ENCODE measurements around the gene ZP2. TPM values are rescaled to one million over a fixed set of nuclear protein-coding genes. Genes with fewer than 3 reads are reported as not detected.

ZP2 gene
- total RNA-seq, 1 experiment from 2014 or later = not detected

- ATAC-seq (peak; percentile 54), DNase-seq (ENCODE audit: low read depth, low spot score) (peak; percentile 78)
- ChIA-PET RAD21 (ENCODE audit: low non-redundant PET in 1 of 2, low total read pairs in 2 of 2, uncharacterized antibody in 2 of 2, unreplicated experiment in 2 of 2) (interaction anchor here (0.5 to 1.4 kb wide), 4 partner anchors 13 to 144 kb away, joined by 3 to 10 read pairs (median 6); no protein-coding TSS in a partner anchor), CTCF (interaction anchor here (0.6 to 4.9 kb wide), 16 partner anchors 8 to 1526 kb away, joined by 3 to 60 read pairs (median 4); no protein-coding TSS in a partner anchor), POLR2A (interaction anchor here (0.6 to 1.3 kb wide), 3 partner anchors 31 to 474 kb away, joined by 3 to 6 read pairs (median 5); no protein-coding TSS in a partner anchor)
- no TSS peak for BruUV-seq (replicated peaks)
- Histone ChIP-seq H3K9ac (ENCODE audit: low read length) (no peak overlapping the region), H3K36me3 (ENCODE audit: control insufficient read depth in 1 of 2, insufficient read depth in 2 of 2, low read length in 2 of 2) (peaks cover 5 to 8% of the 10 kb centered on the region in 2 experiments; a peak in 3 of 4 replicates), H3K79me2 (ENCODE audit: insufficient read depth, low read length) (peaks cover 10% of the 10 kb centered on the region; the same call in 1 of the 2 replicates), H3K4me2 (ENCODE audit: low read length) (peak overlapping the region; percentile 31; the same call in 1 of the 2 replicates), H3K9me3 (ENCODE audit: control insufficient read depth in 1 of 2, insufficient read depth in 1 of 2, low read depth in 1 of 2, low read length in 2 of 2) (no peaks in the 10 kb centered on the region), H2AFZ (ENCODE audit: low read depth, low read length, poor library complexity, severe bottlenecking) (no peak overlapping the region), H3K27ac (ENCODE audit: low read depth, low read length) (no peak overlapping the region), H3K4me3 (replicated peaks in 1 of 2; ENCODE audit: low read depth in 1 of 2, low read length in 2 of 2) (no peak overlapping the region), H3K27me3 (ENCODE audit: insufficient read depth, low read length) (no peaks in the 10 kb centered on the region), H3K4me1 (ENCODE audit: control insufficient read depth in 1 of 2, insufficient read depth in 2 of 2, low read length in 2 of 2) (peaks cover 15 to 27% of the 10 kb centered on the region in 2 experiments), H3K9me2 (ENCODE audit: insufficient read depth) (no peaks in the 10 kb centered on the region), H4K20me1 (ENCODE audit: insufficient read depth) (no peaks in the 10 kb centered on the region)
- intact Hi-C loops (cut with micrococcal nuclease) = loop anchor here (1.0 to 5.0 kb wide), 5 partner anchors 143 to 1515 kb away; no protein-coding TSS in a partner anchor
- TF ChIP-seq, protein P1, sequence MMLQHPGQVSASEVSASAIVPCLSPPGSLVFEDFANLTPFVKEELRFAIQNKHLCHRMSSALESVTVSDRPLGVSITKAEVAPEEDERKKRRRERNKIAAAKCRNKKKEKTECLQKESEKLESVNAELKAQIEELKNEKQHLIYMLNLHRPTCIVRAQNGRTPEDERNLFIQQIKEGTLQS (IDR thresholded peaks at IDR 0.05) = no peak
- TF ChIP-seq ELF1 (IDR thresholded peaks at IDR 0.05; ENCODE audit: borderline replicate concordance, low read depth) (no peak), YY1 (IDR thresholded peaks at IDR 0.05; ENCODE audit: extremely low read depth, insufficient replicate concordance, low read depth, low read length) (peak; percentile 51), ZFX (IDR thresholded peaks at IDR 0.05) (no peak), MAX (IDR thresholded peaks at IDR 0.05) (no peak), FOSL1 (IDR thresholded peaks at IDR 0.05; ENCODE audit: low read depth) (no peak), SRF (IDR thresholded peaks at IDR 0.05; ENCODE audit: low read depth) (peak; percentile 92), ZBTB33 (IDR thresholded peaks at IDR 0.05; ENCODE audit: extremely low read depth, insufficient replicate concordance, low read length) (no peak), EGR1 (IDR thresholded peaks at IDR 0.05; ENCODE audit: low read depth) (no peak), EZH2phosphoT487 (IDR thresholded peaks at IDR 0.05; ENCODE audit: borderline replicate concordance) (no peak), RAD21 (IDR thresholded peaks at IDR 0.05; ENCODE audit: low read depth) (peak; percentile 86), SP1 (IDR thresholded peaks at IDR 0.05; ENCODE audit: low read depth) (0 out of 2 replicates have a peak, but pooled peaks have one; percentile 18), POLR2AphosphoS5 (IDR thresholded peaks at IDR 0.05; ENCODE audit: low read depth, low read length) (no peak), JUND (IDR thresholded peaks at IDR 0.05) (no peak), EZH2 (IDR thresholded peaks at IDR 0.05) (no peak), CBX3 (IDR thresholded peaks at IDR 0.05; ENCODE audit: low read depth) (peak; percentile 26; the same call in 1 of the 2 replicates), REST (IDR thresholded peaks at IDR 0.05; ENCODE audit: low read depth) (no peak), SIN3A (IDR thresholded peaks at IDR 0.05; ENCODE audit: low read depth) (no peak)
- TF ChIP-seq, protein P2, sequence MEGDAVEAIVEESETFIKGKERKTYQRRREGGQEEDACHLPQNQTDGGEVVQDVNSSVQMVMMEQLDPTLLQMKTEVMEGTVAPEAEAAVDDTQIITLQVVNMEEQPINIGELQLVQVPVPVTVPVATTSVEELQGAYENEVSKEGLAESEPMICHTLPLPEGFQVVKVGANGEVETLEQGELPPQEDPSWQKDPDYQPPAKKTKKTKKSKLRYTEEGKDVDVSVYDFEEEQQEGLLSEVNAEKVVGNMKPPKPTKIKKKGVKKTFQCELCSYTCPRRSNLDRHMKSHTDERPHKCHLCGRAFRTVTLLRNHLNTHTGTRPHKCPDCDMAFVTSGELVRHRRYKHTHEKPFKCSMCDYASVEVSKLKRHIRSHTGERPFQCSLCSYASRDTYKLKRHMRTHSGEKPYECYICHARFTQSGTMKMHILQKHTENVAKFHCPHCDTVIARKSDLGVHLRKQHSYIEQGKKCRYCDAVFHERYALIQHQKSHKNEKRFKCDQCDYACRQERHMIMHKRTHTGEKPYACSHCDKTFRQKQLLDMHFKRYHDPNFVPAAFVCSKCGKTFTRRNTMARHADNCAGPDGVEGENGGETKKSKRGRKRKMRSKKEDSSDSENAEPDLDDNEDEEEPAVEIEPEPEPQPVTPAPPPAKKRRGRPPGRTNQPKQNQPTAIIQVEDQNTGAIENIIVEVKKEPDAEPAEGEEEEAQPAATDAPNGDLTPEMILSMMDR (IDR thresholded peaks at IDR 0.05 in 2 of 3, conservative IDR thresholded peaks at IDR 0.05 in 1 of 3; ENCODE audit: borderline replicate concordance in 1 of 3, insufficient read depth in 1 of 3, low read depth in 2 of 3, low read length in 2 of 3) = peak; percentile 67 to 74 (median 72)
Measured at GRCh38 chr16:21156767-21157467, 54.5 kb downstream of the ZP2 start.

All from HCT116 (cell line).